Calu3 (cell line): ENCODE data around the gene FNIP1. TPM values are rescaled to one million over a fixed set of nuclear protein-coding genes. Genes with fewer than 3 reads are reported as not detected.

Experiments used
- BruUV-seq: library from RNA; stranded (reverse); fragments of 400-500 nt; replicated peaks from 2 replicates; lab custom pipeline; 2021; lab: Mats Ljungman, UMichigan
- CTCF ChIA-PET: fragments of 300-600 bp; sonication (Branson Sonifier 250); formaldehyde crosslinking; loops from one replicate; lab custom pipeline; 2022; ENCODE audit warnings: antibody characterized with exemption; lab: Charles Lee
- DNase-seq: peaks from one replicate; pipeline ENCODE4 v3.0.0; 2022
- H3K27ac Mint-ChIP-seq: one replicate; pipeline ENCODE4 v1.8.0; 2022; ENCODE audit warnings: mixed read lengths; ENCODE audit not compliant: unreplicated experiment
- H3K27me3 Mint-ChIP-seq: one replicate; pipeline ENCODE4 v1.8.0; 2022; ENCODE audit warnings: mixed read lengths; ENCODE audit not compliant: unreplicated experiment
- H3K36me3 Mint-ChIP-seq: one replicate; pipeline ENCODE4 v1.8.0; 2022; ENCODE audit warnings: mild to moderate bottlenecking, moderate library complexity, mixed read lengths; ENCODE audit not compliant: insufficient read depth, unreplicated experiment
- H3K4me1 Mint-ChIP-seq: one replicate; pipeline ENCODE4 v1.8.0; 2022; ENCODE audit warnings: mild to moderate bottlenecking, low read depth, mixed read lengths; ENCODE audit not compliant: unreplicated experiment
- H3K4me3 Mint-ChIP-seq: one replicate; pipeline ENCODE4 v1.8.0; 2022; ENCODE audit warnings: mild to moderate bottlenecking, low read depth, moderate library complexity, mixed read lengths; ENCODE audit not compliant: unreplicated experiment
- H3K9me3 Mint-ChIP-seq: one replicate; pipeline ENCODE4 v1.8.0; 2022; ENCODE audit warnings: low read depth, mixed read lengths; ENCODE audit not compliant: unreplicated experiment
- CTCF ChIP-seq: fragments of 200-600 bp; IDR thresholded peaks from one replicate; pipeline ENCODE4 v1.8.0; 2022; ENCODE audit warnings: antibody characterized with exemption; ENCODE audit not compliant: unreplicated experiment
- intact Hi-C: fragments of 100-400 bp; cut with micrococcal nuclease; formaldehyde crosslinking; loops from one replicate; pipeline ENCODE4 v1.10.0; 2022; ENCODE audit not compliant: unreplicated experiment
- total RNA-seq: library from RNA; stranded (reverse); gene quantifications from 2 replicates; pipeline ENCODE4 v1.2.3, GENCODE V29; 2022

FNIP1 gene
- total RNA-seq, 1 experiment from 2014 or later: 46.0 TPM

- Mint-ChIP-seq H3K27ac (no peak overlapping the region), H3K27me3 (no peaks in the 10 kb centered on the region), H3K4me1 (peaks cover 21% of the 10 kb centered on the region), H3K4me3 (no peak overlapping the region), H3K36me3 (peaks cover 18% of the 10 kb centered on the region), H3K9me3 (no peaks in the 10 kb centered on the region)
- no peak for TF ChIP-seq CTCF
- DNase-seq: no peak
- intact Hi-C loops: no loop called here
- no TSS peak for BruUV-seq
- CTCF ChIA-PET: interaction anchor here (0.6 kb wide), 1 partner anchor 849 kb away, joined by 3 read pairs; no protein-coding TSS in a partner anchor
Measured at GRCh38 chr5:131615957-131616356, 180.9 kb downstream of the FNIP1 start.

GRCh38 chr5:131613423-131613822 is 183.4 kb downstream of the FNIP1 start:
- peaks cover 28% of the 10 kb centered on the region for H3K4me1 Mint-ChIP-seq

GRCh38 chr5:131611064-131611381 is 185.8 kb downstream of the FNIP1 start:
- TF ChIP-seq CTCF: no peak
- Mint-ChIP-seq H3K9me3 (no peaks in the 10 kb centered on the region), H3K4me3 (no peak overlapping the region), H3K4me1 (peaks cover 28% of the 10 kb centered on the region), H3K27ac (peak overlapping the region; percentile 52), H3K27me3 (no peaks in the 10 kb centered on the region), H3K36me3 (peaks cover 13% of the 10 kb centered on the region)
- DNase-seq: no peak
- CTCF ChIA-PET: no interaction called here
- intact Hi-C loops: no loop called here
- BruUV-seq: no TSS peak

More at GRCh38 chr5:131613423-131613822, 183.4 kb downstream of the FNIP1 start:
- DNase-seq: no peak
- Mint-ChIP-seq H3K36me3 (peaks cover 18% of the 10 kb centered on the region), H3K4me3 (no peak overlapping the region), H3K27ac (no peak overlapping the region), H3K27me3 (no peaks in the 10 kb centered on the region), H3K9me3 (no peaks in the 10 kb centered on the region)
- TF ChIP-seq CTCF: no peak
- intact Hi-C loops: no loop called here
- no TSS peak for BruUV-seq
- CTCF ChIA-PET: interaction anchor here (0.7 kb wide), 1 partner anchor 10 kb away, joined by 3 read pairs; no protein-coding TSS in a partner anchor

- H3K27ac Mint-ChIP-seq: peak overlapping the region; percentile 52
- no peaks in the 10 kb centered on the region for H3K27me3 Mint-ChIP-seq
- no TSS peak for BruUV-seq
- H3K9me3 Mint-ChIP-seq: no peaks in the 10 kb centered on the region
- no peak for TF ChIP-seq CTCF
- DNase-seq: no peak
- CTCF ChIA-PET: interaction anchor here (0.9 kb wide), 1 partner anchor 16 kb away, joined by 3 read pairs; no protein-coding TSS in a partner anchor
- H3K36me3 Mint-ChIP-seq: peaks cover 7% of the 10 kb centered on the region
- peaks cover 26% of the 10 kb centered on the region for H3K4me1 Mint-ChIP-seq
- no peak overlapping the region for H3K4me3 Mint-ChIP-seq
- intact Hi-C loops: no loop called here
Measured at GRCh38 chr5:131610198-131611063, 186.4 kb downstream of the FNIP1 start.
